H1 (cell line): ENCODE measurements around the gene CTNNA3. TPM values are rescaled to one million over a fixed set of nuclear protein-coding genes. Genes with fewer than 3 reads are reported as not detected.

Source experiments
- CTCF ChIA-PET: fragments of 300-600 bp; sonication (Branson Sonifier 250); formaldehyde crosslinking; loops from one replicate; lab custom pipeline; 2021; ENCODE audit not compliant: partially characterized antibody; lab: Charles Lee
- POLR2A ChIA-PET: fragments of 300-600 bp; sonication (Branson Sonifier 250); formaldehyde crosslinking; loops from one replicate; lab custom pipeline; 2021; ENCODE audit warnings: inconsistent platforms; ENCODE audit not compliant: partially characterized antibody; lab: Charles Lee
- DNase-seq, 2 experiments: peaks; one replicate each; pipeline versions ENCODE4 v3.0.0 to v3.0.0-alpha.2; 2010 to 2022; ENCODE audit warnings: low spot score in 2 of 2, low read depth in 1 of 2, mixed read lengths in 1 of 2
- FAIRE-seq: peaks from 2 replicates; lab custom pipeline; 2011; peaks lifted over from hg19 to GRCh38; lab: Jason Lieb, UNC
- H2AFZ ChIP-seq: 2 replicates; pipeline ENCODE4 v1.8.1; 2012; ENCODE audit warnings: low read length, inconsistent platforms
- H2AK5ac ChIP-seq: 2 replicates; pipeline ENCODE4 v1.6.1; 2013; ENCODE audit warnings: low read depth, low read length
- H2BK120ac ChIP-seq: replicated peaks from 2 replicates; pipeline ENCODE3; 2013; ENCODE audit warnings: low read depth, low read length, inconsistent platforms
- H2BK12ac ChIP-seq: 2 replicates; pipeline ENCODE4 v1.6.1; 2013; ENCODE audit warnings: low read depth, low read length
- H2BK15ac ChIP-seq: 2 replicates; pipeline ENCODE4 v1.6.1; 2013; ENCODE audit warnings: low read length
- H2BK20ac ChIP-seq: 2 replicates; pipeline ENCODE4 v1.6.1; 2013; ENCODE audit warnings: low read length
- H2BK5ac ChIP-seq: 2 replicates; pipeline ENCODE4 v1.6.1; 2013; ENCODE audit warnings: low read depth, low read length
- H3K14ac ChIP-seq: 2 replicates; pipeline ENCODE4 v1.6.1; 2013; ENCODE audit warnings: inconsistent platforms; ENCODE audit not compliant: insufficient read length
- H3K18ac ChIP-seq: 2 replicates; pipeline ENCODE4 v1.6.1; 2013; ENCODE audit warnings: low read length; ENCODE audit errors: extremely low read depth
- H3K23ac ChIP-seq: 2 replicates; pipeline ENCODE4 v1.6.1; 2013; ENCODE audit warnings: inconsistent platforms; ENCODE audit not compliant: insufficient read length
- H3K23me2 ChIP-seq: 2 replicates; pipeline ENCODE4 v1.6.1; 2013; ENCODE audit warnings: low read depth, low read length
- H3K27ac ChIP-seq: 2 replicates; pipeline ENCODE4 v1.6.1; 2011; ENCODE audit warnings: low read depth, low read length, inconsistent platforms
- H3K27me3 ChIP-seq, 4 experiments: replicated peaks in 1 of 4; 1 replicate in 1 of 4; 2 replicates in 3 of 4; pipeline versions ENCODE4 v1.6.1 to v1.8.1; 2011 to 2013; ENCODE audit warnings: low read length in 3 of 4, mild to moderate bottlenecking in 3 of 4, inconsistent platforms in 2 of 4, mixed read lengths in 2 of 4, moderate library complexity in 1 of 4; ENCODE audit not compliant: control insufficient read depth in 3 of 4, insufficient read depth in 3 of 4; ENCODE audit errors: extremely low read depth in 1 of 4
- H3K36me3 ChIP-seq, 4 experiments: 2 replicates each; pipeline versions ENCODE4 v1.6.1 to v1.8.1; 2011 to 2013; ENCODE audit warnings: mild to moderate bottlenecking in 4 of 4, low read length in 3 of 4, moderate library complexity in 2 of 4, control low read depth in 1 of 4, inconsistent platforms in 1 of 4; ENCODE audit not compliant: insufficient read depth in 4 of 4, control insufficient read depth in 2 of 4
- H3K4ac ChIP-seq: replicated peaks from 2 replicates; pipeline ENCODE3; 2013; ENCODE audit warnings: low read length, low read depth, mixed read lengths, inconsistent platforms; ENCODE audit not compliant: insufficient read length
- H3K4me1 ChIP-seq, 4 experiments: replicated peaks in 1 of 4; 1 replicate in 1 of 4; 2 replicates in 3 of 4; pipeline versions ENCODE4 v1.6.1 to v1.8.1; 2011 to 2013; ENCODE audit warnings: low read length in 3 of 4, inconsistent platforms in 2 of 4, mixed read lengths in 1 of 4; ENCODE audit not compliant: insufficient read depth in 4 of 4, control insufficient read depth in 3 of 4
- H3K4me2 ChIP-seq, 2 experiments: 2 replicates each; pipeline versions ENCODE4 v1.6.1 to v1.8.1; 2011 to 2013; ENCODE audit warnings: low read depth in 2 of 2, low read length in 2 of 2, control low read depth in 1 of 2, inconsistent platforms in 1 of 2, mild to moderate bottlenecking in 1 of 2; ENCODE audit not compliant: insufficient read depth in 1 of 2
- H3K4me3 ChIP-seq, 4 experiments: fragments of 200-600, 300-600 bp in 1 of 4; sonication (generic), shearing (Covaris generic), sonication (Bioruptor Twin) in 1 of 4; 2 replicates each; pipeline versions ENCODE4 v1.5.1 to v1.8.1; 2011 to 2016; ENCODE audit warnings: low read length in 4 of 4, low read depth in 3 of 4, control low read depth in 2 of 4, inconsistent platforms in 2 of 4, mild to moderate bottlenecking in 2 of 4, mixed read lengths in 1 of 4, moderate library complexity in 1 of 4; ENCODE audit not compliant: insufficient read depth in 2 of 4; ENCODE audit errors: extremely low read depth in 1 of 4
- H3K56ac ChIP-seq: replicated peaks from 2 replicates; pipeline ENCODE3; 2013; ENCODE audit warnings: low read depth, mild to moderate bottlenecking, mixed read lengths, low read length, inconsistent platforms; ENCODE audit not compliant: insufficient read length
- H3K79me1 ChIP-seq: 2 replicates; pipeline ENCODE4 v1.6.1; 2013; ENCODE audit warnings: low read depth, low read length, control low read depth
- H3K79me2 ChIP-seq, 2 experiments: 2 replicates each; pipeline versions ENCODE4 v1.6.1 to v1.8.1; 2012 to 2013; ENCODE audit warnings: low read length in 2 of 2, mild to moderate bottlenecking in 2 of 2, inconsistent platforms in 1 of 2; ENCODE audit not compliant: insufficient read depth in 2 of 2, control insufficient read depth in 1 of 2
- H3K9ac ChIP-seq, 4 experiments: replicated peaks in 1 of 4; 1 replicate in 1 of 4; 2 replicates in 3 of 4; pipeline versions ENCODE4 v1.6.1 to v1.8.1; 2011 to 2013; ENCODE audit warnings: low read depth in 3 of 4, low read length in 3 of 4, control low read depth in 2 of 4, mild to moderate bottlenecking in 2 of 4, moderate library complexity in 2 of 4, inconsistent platforms in 1 of 4; ENCODE audit errors: extremely low read depth in 1 of 4
- H3K9me3 ChIP-seq, 2 experiments: 2 replicates each; pipeline versions ENCODE4 v1.6.1 to v1.8.1; 2012 to 2013; ENCODE audit warnings: mild to moderate bottlenecking in 2 of 2, moderate library complexity in 2 of 2, control low read depth in 1 of 2, inconsistent platforms in 1 of 2, low read depth in 1 of 2, low read length in 1 of 2, mixed read lengths in 1 of 2; ENCODE audit not compliant: insufficient read depth in 2 of 2
- H4K20me1 ChIP-seq, 2 experiments: replicated peaks in 1 of 2; 2 replicates each; pipeline versions ENCODE3 to v1.8.1; 2011 to 2013; ENCODE audit warnings: inconsistent platforms in 2 of 2, low read length in 2 of 2, mild to moderate bottlenecking in 1 of 2; ENCODE audit not compliant: insufficient read depth in 2 of 2, control insufficient read depth in 1 of 2
- H4K5ac ChIP-seq: 2 replicates; pipeline ENCODE4 v1.6.1; 2013; ENCODE audit warnings: low read length, low read depth, mixed read lengths, inconsistent platforms; ENCODE audit not compliant: insufficient read length
- H4K8ac ChIP-seq: 2 replicates; pipeline ENCODE4 v1.8.0; 2013; ENCODE audit warnings: mild to moderate bottlenecking, moderate library complexity, low read length, inconsistent platforms; ENCODE audit not compliant: insufficient read depth; ENCODE audit errors: extremely low read depth
- H4K91ac ChIP-seq: replicated peaks from 2 replicates; pipeline ENCODE3; 2013; ENCODE audit warnings: low read length, mixed read lengths, inconsistent platforms; ENCODE audit not compliant: insufficient read length
- BCL11A ChIP-seq, 2 experiments: IDR thresholded peaks; one replicate each; pipeline ENCODE4 v1.6.1; 2011; ENCODE audit warnings: low read depth in 2 of 2, low read length in 2 of 2, mild to moderate bottlenecking in 2 of 2
- CHD1 ChIP-seq: IDR thresholded peaks from 2 replicates; pipeline ENCODE4 v1.6.1; 2012; ENCODE audit warnings: low read depth, low read length, improper control_type of control experiment
- CTBP2 ChIP-seq: IDR thresholded peaks from 2 replicates; pipeline ENCODE4 v1.7.0; 2011; ENCODE audit warnings: borderline replicate concordance, mild to moderate bottlenecking, moderate library complexity, mixed read lengths, low read length; ENCODE audit not compliant: insufficient read depth, insufficient read length
- EP300 ChIP-seq, 2 experiments: IDR thresholded peaks; 1 replicate in 1 of 2; 2 replicates in 1 of 2; pipeline ENCODE4 v1.6.1; 2011 to 2012; ENCODE audit warnings: low read depth in 2 of 2, low read length in 2 of 2, mild to moderate bottlenecking in 2 of 2, borderline replicate concordance in 1 of 2, inconsistent platforms in 1 of 2, moderate library complexity in 1 of 2
- FOSL1 ChIP-seq: IDR thresholded peaks from 2 replicates; pipeline ENCODE4 v1.6.1; 2011; ENCODE audit warnings: mild to moderate bottlenecking, low read depth, low read length, moderate library complexity; ENCODE audit not compliant: insufficient read depth
- GABPA ChIP-seq: IDR thresholded peaks from 2 replicates; pipeline ENCODE4 v1.6.1; 2011; ENCODE audit warnings: mild to moderate bottlenecking, low read length, moderate library complexity, borderline replicate concordance; ENCODE audit not compliant: insufficient read depth
- KDM4A ChIP-seq: IDR thresholded peaks from one replicate; pipeline ENCODE4 v1.7.1; 2012; ENCODE audit warnings: low read depth, mild to moderate bottlenecking, moderate library complexity, low read length, inconsistent platforms; ENCODE audit not compliant: severe bottlenecking
- KDM5A ChIP-seq: fragments of 200-600 bp; IDR thresholded peaks from 2 replicates; pipeline ENCODE4 v1.7.1; 2012; ENCODE audit warnings: mild to moderate bottlenecking, low read length, inconsistent platforms, mixed read lengths
- POLR2AphosphoS5 ChIP-seq: IDR thresholded peaks from 2 replicates; pipeline ENCODE4 v1.6.1; 2011; ENCODE audit warnings: low read depth, low read length
- WGBS, 2 experiments: shearing (Covaris generic) in 1 of 2; methylation state at CpG; one replicate each; pipeline versions ENCODE4 v1.1.6 to v1.1.7; 2013 to 2015; ENCODE audit warnings: low lambda C conversion rate in 2 of 2, mixed read lengths in 2 of 2, inconsistent platforms in 1 of 2, low coverage in 1 of 2, missing lambda C conversion rate in 1 of 2; ENCODE audit not compliant: insufficient replicate concordance in 2 of 2, insufficient coverage in 1 of 2, insufficient read length in 1 of 2; ENCODE audit errors: extremely low coverage in 1 of 2, missing lambda C conversion rate in 1 of 2; 5-methylcytosine and 5-hydroxymethylcytosine counted together
- polyA plus RNA-seq, 7 experiments: library from polyadenylated mRNA; depleted of rRNA in 3 of 7; stranded (reverse) in 5 of 7; unstranded in 2 of 7; fragments of >200 nt in 5 of 7; fragments of 200-250 nt in 2 of 7; gene quantifications; 1 replicate in 5 of 7; 2 replicates in 1 of 7; 4 replicates in 1 of 7; pipeline versions ENCODE4 v1.2.1 to v1.2.3, GENCODE V29; 2011 to 2013; ENCODE audit warnings: missing spikeins in 2 of 7, mixed read lengths in 2 of 7
- total RNA-seq: library from RNA; stranded (reverse); fragmentation: NEBNext Ultra II Directional; extraction: Animal tissue kit (Norgen Biotek cat#: 25700); gene quantifications from 2 replicates; pipeline ENCODE4 v1.2.1, GENCODE V29; 2021

Gene CTNNA3
- total and polyA plus RNA-seq, 2 of the 8 experiments (the other 6 are each of a cell fraction or from before 2014, with no cell fraction given) = 1.3 to 1.5 TPM

DNA sequence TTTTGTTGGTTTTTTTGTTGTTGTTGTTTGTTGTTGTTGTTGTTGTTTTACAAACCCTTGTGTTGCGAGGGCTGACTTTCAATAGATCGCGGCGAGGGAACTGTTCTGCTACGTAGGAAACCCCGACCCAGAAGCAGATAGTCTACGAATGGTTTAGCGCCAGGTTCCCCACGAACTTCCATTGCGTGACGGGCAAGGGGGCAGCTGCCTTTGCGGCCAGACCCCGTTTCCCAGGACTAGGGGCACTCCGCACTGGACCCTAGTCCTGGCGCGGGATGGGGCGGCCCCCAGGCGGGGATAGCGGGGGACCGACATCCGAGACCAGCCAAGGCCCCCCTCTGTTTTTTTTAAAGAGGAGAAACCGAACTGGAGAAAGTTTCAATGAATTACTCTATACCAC, 650.6 kb downstream of the CTNNA3 start:
- Histone ChIP-seq H3K56ac (no peak overlapping the region), H3K36me3 (no peaks in the 10 kb centered on the region), H3K9me3 (no peaks in the 10 kb centered on the region), H3K79me2 (no peaks in the 10 kb centered on the region), H2BK20ac (no peak overlapping the region), H2BK5ac (no peak overlapping the region), H3K27me3 (no peaks in the 10 kb centered on the region), H4K91ac (no peak overlapping the region), H3K14ac (no peak overlapping the region), H3K4me3 (no peak overlapping the region), H3K23me2 (no peaks in the 10 kb centered on the region), H3K27ac (no peak overlapping the region), H2AK5ac (no peak overlapping the region), H4K20me1 (no peaks in the 10 kb centered on the region), H2BK120ac (no peak overlapping the region), H3K4ac (no peak overlapping the region), H2AFZ (no peak overlapping the region), H4K8ac (no peak overlapping the region), H3K18ac (no peak overlapping the region), H3K4me2 (no peak overlapping the region), H3K23ac (no peak overlapping the region), H4K5ac (no peak overlapping the region), H3K4me1 (no peaks in the 10 kb centered on the region), H3K79me1 (no peaks in the 10 kb centered on the region), H2BK15ac (no peak overlapping the region), H2BK12ac (no peak overlapping the region), H3K9ac (no peak overlapping the region)
- CTCF ChIA-PET = interaction anchor here (0.6 kb wide), 1 partner anchor 313 kb away, joined by 3 read pairs; no protein-coding TSS in a partner anchor
- DNase-seq (no peak), FAIRE-seq (no peak)
- WGBS, 2 experiments = 93% methylated on average over 22 of the region's 22 CpGs; no CpG with 5 or more reads in 1 of the 2 experiments
- POLR2A ChIA-PET = no interaction called here
- TF ChIP-seq EP300 (IDR thresholded peaks at IDR 0.05; ENCODE audit: borderline replicate concordance in 1 of 2, low read depth in 2 of 2, low read length in 2 of 2) (no peak), CTBP2 (no peak), GABPA (no peak), CHD1 (no peak), KDM5A (no peak), FOSL1 (no peak), POLR2AphosphoS5 (no peak), BCL11A (IDR thresholded peaks at IDR 0.05; ENCODE audit: low read depth in 2 of 2, low read length in 2 of 2) (no peak), KDM4A (no peak)
